ENCODE data around the gene CHST15. TPM values are rescaled to one million over a fixed set of nuclear protein-coding genes. Genes with fewer than 3 reads are reported as not detected.
A peak's percentile ranks its signal among the peaks of the same experiment; 100 is the strongest.

CHST15 gene
- total RNA-seq, 2 experiments from 2014 or later: 14.7 to 26.4 TPM

- no TSS peak for BruUV-seq (replicated peaks)
- Histone ChIP-seq H3K4me3 (ENCODE audit: low read depth, low read length, poor library complexity, severe bottlenecking) (peak overlapping the region; percentile 57), H3K9me3 (ENCODE audit: low read length) (no peaks in the 10 kb centered on the region), H3K27ac (ENCODE audit: low read depth, low read length, poor library complexity, severe bottlenecking) (peak overlapping the region; percentile 85), H2AFZ (ENCODE audit: low read length) (peak overlapping the region; percentile 6; the same call in 1 of the 2 replicates), H3K36me3 (ENCODE audit: insufficient read depth, low read length) (no peaks in the 10 kb centered on the region), H3K4me2 (ENCODE audit: low read length) (peak overlapping the region; percentile 86), H4K20me1 (ENCODE audit: insufficient read depth, low read length) (no peaks in the 10 kb centered on the region), H3K79me2 (ENCODE audit: insufficient read depth, low read depth, low read length) (peaks cover 16% of the 10 kb centered on the region; the same call in 1 of the 2 replicates), H3K4me1 (ENCODE audit: insufficient read depth, low read length, poor library complexity, severe bottlenecking) (peaks cover 72% of the 10 kb centered on the region), H3K9me2 (ENCODE audit: insufficient read depth, low read length) (no peaks in the 10 kb centered on the region)
- ChIA-PET CTCF (ENCODE audit: unreplicated experiment) (interaction anchor here (0.5 to 1.1 kb wide), 2 partner anchors 13 to 59 kb away, joined by 3 read pairs; no protein-coding TSS in a partner anchor), POLR2A (interaction anchor here (0.9 to 5.1 kb wide), 10 partner anchors 9 to 53 kb away, joined by 3 to 54 read pairs (median 6); no protein-coding TSS in a partner anchor)
- peak; percentile 74 for DNase-seq (ENCODE audit: low spot score)
- intact Hi-C loops (cut with micrococcal nuclease; ENCODE audit: unreplicated experiment): no loop called here
- TF ChIP-seq EZH2phosphoT487 (IDR thresholded peaks at IDR 0.05; ENCODE audit: borderline replicate concordance, low read depth, low read length): no peak
- no peak for TF ChIP-seq CTCF (conservative IDR thresholded peaks at IDR 0.05; ENCODE audit: low read length)
These were observed 29.4 kb downstream of the CHST15 start for GRCh38 chr10:124063750-124064603.

- Histone ChIP-seq H3K79me2 (ENCODE audit: insufficient read depth, low read depth, low read length) (peaks cover 7% of the 10 kb centered on the region; the same call in 1 of the 2 replicates), H3K27ac (ENCODE audit: low read depth, low read length, poor library complexity, severe bottlenecking) (no peak overlapping the region), H3K4me2 (ENCODE audit: low read length) (0 out of 2 replicates have a peak overlapping the region, but pooled peaks have one; percentile 20), H3K9me3 (ENCODE audit: low read length) (no peaks in the 10 kb centered on the region), H4K20me1 (ENCODE audit: insufficient read depth, low read length) (no peaks in the 10 kb centered on the region), H3K4me3 (ENCODE audit: low read depth, low read length, poor library complexity, severe bottlenecking) (no peak overlapping the region), H2AFZ (ENCODE audit: low read length) (no peak overlapping the region), H3K36me3 (ENCODE audit: insufficient read depth, low read length) (no peaks in the 10 kb centered on the region), H3K4me1 (ENCODE audit: insufficient read depth, low read length, poor library complexity, severe bottlenecking) (peaks cover 56% of the 10 kb centered on the region), H3K9me2 (ENCODE audit: insufficient read depth, low read length) (no peaks in the 10 kb centered on the region)
- no TSS peak for BruUV-seq (replicated peaks)
- TF ChIP-seq CTCF (conservative IDR thresholded peaks at IDR 0.05; ENCODE audit: low read length) (no peak), EZH2phosphoT487 (IDR thresholded peaks at IDR 0.05; ENCODE audit: borderline replicate concordance, low read depth, low read length) (no peak)
- DNase-seq (ENCODE audit: low spot score): no peak
- POLR2A ChIA-PET: interaction anchor here (1.3 to 2.7 kb wide), 4 partner anchors 9 to 44 kb away, joined by 4 to 7 read pairs (median 6); no protein-coding TSS in a partner anchor
- intact Hi-C loops (cut with micrococcal nuclease; ENCODE audit: unreplicated experiment): no loop called here
- CTCF ChIA-PET (ENCODE audit: unreplicated experiment): no interaction called here
These were observed 31.0 kb downstream of the CHST15 start for GRCh38 chr10:124062390-124062789.
